ENCODE measurements around the gene NUDT8. TPM values are rescaled to one million over a fixed set of nuclear protein-coding genes. Genes with fewer than 3 reads are reported as not detected.

Gene NUDT8
- total and polyA plus RNA-seq, 9 of the 15 experiments (the other 6 are each of a cell fraction or from before 2014, with no cell fraction given) = 0.23 to 27.8 (median 5.0) TPM

DNA sequence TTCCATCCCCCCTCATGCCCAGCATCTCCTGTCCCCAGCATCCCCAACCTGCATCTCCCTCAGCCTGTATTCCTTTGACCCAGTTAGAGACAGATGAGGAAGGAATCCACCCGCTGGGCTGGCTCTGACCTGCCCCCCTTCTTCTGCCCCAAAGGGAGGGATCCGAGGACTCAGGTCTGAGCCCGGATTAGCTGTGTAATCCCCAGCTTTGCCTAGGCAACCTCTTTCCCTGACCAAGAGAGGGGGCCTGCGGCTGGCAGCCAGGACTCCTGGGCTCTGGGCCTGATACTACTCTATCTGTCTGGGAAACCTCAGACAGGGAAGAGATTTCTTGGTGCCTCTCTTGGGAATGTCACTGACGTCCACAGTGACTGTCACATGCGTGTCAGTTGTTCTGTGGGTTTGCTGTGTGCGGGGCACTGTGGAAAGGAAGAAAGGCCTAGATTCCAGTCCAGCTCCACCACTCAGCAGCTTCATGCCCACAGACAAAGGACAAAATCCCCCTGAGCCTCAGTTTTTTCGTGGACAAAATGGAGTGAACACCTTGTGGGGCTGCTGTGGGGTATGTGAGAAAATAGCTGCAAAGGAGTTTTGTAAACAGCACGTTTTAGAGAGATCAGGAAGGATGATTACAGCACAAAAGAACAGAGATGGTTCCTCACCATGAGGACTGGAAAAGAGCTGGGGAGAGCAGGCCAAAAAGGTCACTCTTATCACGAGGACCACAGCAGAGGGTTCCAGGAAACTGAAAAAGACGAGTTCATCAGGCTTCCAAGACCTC is 24.3 kb downstream of the NUDT8 start:
- in situ Hi-C loops (cut with MboI) = no loop called here
- Histone ChIP-seq H3K79me2 (ENCODE audit: control insufficient read depth, insufficient read depth, low read length) (peaks cover 36% of the 10 kb centered on the region), H3K4me1 (replicated peaks in 1 of 2; ENCODE audit: control insufficient read depth in 2 of 2, insufficient read depth in 2 of 2, low read length in 2 of 2) (peaks cover 38 to 65% of the 10 kb centered on the region in 2 experiments), H3K9me1 (ENCODE audit: control insufficient read depth, insufficient read depth, low read length) (no peaks in the 10 kb centered on the region), H3K27ac (ENCODE audit: extremely low read depth, low read depth, low read length) (peak overlapping the region; percentile 75), H4K20me1 (replicated peaks; ENCODE audit: control insufficient read depth, insufficient read depth, low read length) (no peaks in the 10 kb centered on the region; the same call in 1 of the 2 replicates), H3K4me2 (ENCODE audit: insufficient read depth, low read length) (peak overlapping the region; percentile 96), H3K27me3 (ENCODE audit: control insufficient read depth in 2 of 2, insufficient read depth in 2 of 2, low read length in 2 of 2) (no peaks in the 10 kb centered on the region), H3K9ac (ENCODE audit: insufficient read depth in 1 of 2, low read depth in 2 of 2, low read length in 2 of 2) (peak overlapping the region; percentile 90 to 99; a peak in 3 of 4 replicates), H3K36me3 (ENCODE audit: control insufficient read depth, insufficient read depth, low read length) (peaks cover 29% of the 10 kb centered on the region), H2AFZ (ENCODE audit: low read depth, low read length) (peak overlapping the region; percentile 86), H3K4me3 (peak overlapping the region; percentile 99), H3K9me3 (replicated peaks; ENCODE audit: control insufficient read depth, insufficient read depth, low read depth, low read length) (peaks cover 4% of the 10 kb centered on the region)
- peak in 3 of 4 experiments; percentile 18 to 91 (median 60) for DNase-seq (ENCODE audit: extremely low read depth in 1 of 4, low spot score in 3 of 4)
- intact Hi-C loops (cut with micrococcal nuclease) = loop anchor here (1.0 to 5.0 kb wide), 2 partner anchors 22 to 33 kb away; partner anchors contain the start of gene GSTP1
- no TSS peak for BruUV-seq (replicated peaks)
- ChIA-PET CTCF (ENCODE audit: low intra/inter-chr PET ratio) (no interaction called here), POLR2A (interaction anchor here (0.6 to 2.4 kb wide), 14 partner anchors 8 to 184 kb away, joined by 3 to 12 read pairs (median 4); partner anchors contain the start of gene GSTP1)
- ATAC-seq = peak; percentile 65
- WGBS (ENCODE audit: insufficient coverage, low coverage, missing lambda C conversion rate) = 5% methylated on average over 9 of the region's 11 CpGs
- FAIRE-seq = peak; percentile 92
- TF ChIP-seq SETDB1 (IDR thresholded peaks at IDR 0.05; ENCODE audit: low read length) = no peak
- TF ChIP-seq HDAC8 (tag; IDR thresholded peaks at IDR 0.05) = no peak
- peak; percentile 56 for TF ChIP-seq NR2C1 (IDR thresholded peaks at IDR 0.05)
- TF ChIP-seq NR2C1 (tag; IDR thresholded peaks at IDR 0.05) = peak; percentile 71
- peak; percentile 53; the same call in 1 of the 2 replicates for TF ChIP-seq NFIC (IDR thresholded peaks at IDR 0.05)
- peak; percentile 65; the same call in 1 of the 2 replicates for TF ChIP-seq HSF4 (CRISPR knock-in tag; IDR thresholded peaks at IDR 0.05; ENCODE audit: borderline replicate concordance)
- TF ChIP-seq CBFA2T3 (IDR thresholded peaks at IDR 0.05) = peak; percentile 85
- no peak for TF ChIP-seq PHB (CRISPR knock-in tag; IDR thresholded peaks at IDR 0.05)
- peak; percentile 59 for TF ChIP-seq CBFA2T2 (conservative IDR thresholded peaks at IDR 0.05)
- TF ChIP-seq STAT5A (IDR thresholded peaks at IDR 0.05; ENCODE audit: borderline replicate concordance, low read length) = peak; percentile 81
- TF ChIP-seq MGA (IDR thresholded peaks at IDR 0.05) = peak; percentile 81; the same call in 1 of the 2 replicates

Measured in K562 (cell line).